ENCODE results near the gene RCBTB1.

DNA sequence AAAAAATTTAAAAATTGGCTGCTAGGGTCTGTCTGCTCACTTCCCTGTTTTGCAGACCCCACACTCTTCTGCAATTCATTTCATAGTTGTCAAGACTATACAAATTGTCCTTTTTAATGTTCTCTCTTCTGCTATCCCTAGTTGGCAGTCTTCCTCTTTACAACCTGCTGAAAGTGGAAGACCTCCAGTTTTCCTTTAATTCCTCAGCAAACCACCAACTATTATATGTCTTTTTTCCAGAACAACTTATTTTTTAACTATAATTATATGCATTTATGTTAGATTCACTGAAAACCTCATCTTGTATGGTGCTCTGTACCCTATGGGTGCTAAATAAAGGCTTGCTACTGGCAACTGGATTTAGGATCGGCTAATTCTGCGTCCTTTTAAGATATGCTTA, 90.7 kb downstream of the RCBTB1 start:
- no peak for TF ChIP-seq POLR2A (IDR thresholded peaks at IDR 0.05)
- TF ChIP-seq, protein P1, sequence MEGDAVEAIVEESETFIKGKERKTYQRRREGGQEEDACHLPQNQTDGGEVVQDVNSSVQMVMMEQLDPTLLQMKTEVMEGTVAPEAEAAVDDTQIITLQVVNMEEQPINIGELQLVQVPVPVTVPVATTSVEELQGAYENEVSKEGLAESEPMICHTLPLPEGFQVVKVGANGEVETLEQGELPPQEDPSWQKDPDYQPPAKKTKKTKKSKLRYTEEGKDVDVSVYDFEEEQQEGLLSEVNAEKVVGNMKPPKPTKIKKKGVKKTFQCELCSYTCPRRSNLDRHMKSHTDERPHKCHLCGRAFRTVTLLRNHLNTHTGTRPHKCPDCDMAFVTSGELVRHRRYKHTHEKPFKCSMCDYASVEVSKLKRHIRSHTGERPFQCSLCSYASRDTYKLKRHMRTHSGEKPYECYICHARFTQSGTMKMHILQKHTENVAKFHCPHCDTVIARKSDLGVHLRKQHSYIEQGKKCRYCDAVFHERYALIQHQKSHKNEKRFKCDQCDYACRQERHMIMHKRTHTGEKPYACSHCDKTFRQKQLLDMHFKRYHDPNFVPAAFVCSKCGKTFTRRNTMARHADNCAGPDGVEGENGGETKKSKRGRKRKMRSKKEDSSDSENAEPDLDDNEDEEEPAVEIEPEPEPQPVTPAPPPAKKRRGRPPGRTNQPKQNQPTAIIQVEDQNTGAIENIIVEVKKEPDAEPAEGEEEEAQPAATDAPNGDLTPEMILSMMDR (IDR thresholded peaks at IDR 0.05): no peak
